Activated CD4-positive, alpha-beta memory T cell treated with anti-CD3 and anti-CD28 coated beads for 36 hours (primary cell): ENCODE data around the gene PTS. TPM values are rescaled to one million over a fixed set of nuclear protein-coding genes. Genes with fewer than 3 reads are reported as not detected.
"Not testable (repeated sequence)": the region's sequence is repeated elsewhere in the genome, so short reads cannot be mapped to it uniquely, and the experiment has no call there.

Source experiments
- CTCF ChIA-PET: fragments of 350-600 bp; sonication (Branson Sonifier 250); formaldehyde crosslinking; loops from one replicate; lab custom pipeline; 2021; ENCODE audit warnings: antibody characterized with exemption, inconsistent platforms; lab: Charles Lee
- POLR2A ChIA-PET: fragments of 350-600 bp; sonication (Branson Sonifier 250); formaldehyde crosslinking; loops from one replicate; lab custom pipeline; 2021; ENCODE audit warnings: antibody characterized with exemption; lab: Charles Lee
- DNase-seq: peaks from one replicate; pipeline ENCODE4 v3.0.0-alpha.2; 2020
- H3K27ac Mint-ChIP-seq: one replicate; pipeline ENCODE4 v1.8.0; 2021; ENCODE audit warnings: mixed read lengths
- H3K27me3 Mint-ChIP-seq: one replicate; pipeline ENCODE4 v1.8.0; 2021; ENCODE audit warnings: mixed read lengths
- H3K36me3 Mint-ChIP-seq: one replicate; pipeline ENCODE4 v1.8.0; 2021; ENCODE audit warnings: mixed read lengths
- H3K4me1 Mint-ChIP-seq: one replicate; pipeline ENCODE4 v1.8.0; 2021; ENCODE audit warnings: low read depth, mixed read lengths
- H3K4me3 Mint-ChIP-seq: one replicate; pipeline ENCODE4 v1.8.0; 2021; ENCODE audit warnings: mild to moderate bottlenecking, mixed read lengths
- H3K9me3 Mint-ChIP-seq: one replicate; pipeline ENCODE4 v1.8.0; 2021; ENCODE audit warnings: mixed read lengths
- intact Hi-C: fragments of 100-400 bp; cut with micrococcal nuclease; formaldehyde crosslinking; loops from one replicate; pipeline ENCODE4 v1.15.1; 2023
- total RNA-seq, 2 experiments: library from RNA; stranded (reverse); gene quantifications; one replicate each; pipeline ENCODE4 v1.2.3, GENCODE V29; 2021

PTS gene
- total RNA-seq: 10 to 100 TPM; 28.1 to 28.5 TPM

DNA sequence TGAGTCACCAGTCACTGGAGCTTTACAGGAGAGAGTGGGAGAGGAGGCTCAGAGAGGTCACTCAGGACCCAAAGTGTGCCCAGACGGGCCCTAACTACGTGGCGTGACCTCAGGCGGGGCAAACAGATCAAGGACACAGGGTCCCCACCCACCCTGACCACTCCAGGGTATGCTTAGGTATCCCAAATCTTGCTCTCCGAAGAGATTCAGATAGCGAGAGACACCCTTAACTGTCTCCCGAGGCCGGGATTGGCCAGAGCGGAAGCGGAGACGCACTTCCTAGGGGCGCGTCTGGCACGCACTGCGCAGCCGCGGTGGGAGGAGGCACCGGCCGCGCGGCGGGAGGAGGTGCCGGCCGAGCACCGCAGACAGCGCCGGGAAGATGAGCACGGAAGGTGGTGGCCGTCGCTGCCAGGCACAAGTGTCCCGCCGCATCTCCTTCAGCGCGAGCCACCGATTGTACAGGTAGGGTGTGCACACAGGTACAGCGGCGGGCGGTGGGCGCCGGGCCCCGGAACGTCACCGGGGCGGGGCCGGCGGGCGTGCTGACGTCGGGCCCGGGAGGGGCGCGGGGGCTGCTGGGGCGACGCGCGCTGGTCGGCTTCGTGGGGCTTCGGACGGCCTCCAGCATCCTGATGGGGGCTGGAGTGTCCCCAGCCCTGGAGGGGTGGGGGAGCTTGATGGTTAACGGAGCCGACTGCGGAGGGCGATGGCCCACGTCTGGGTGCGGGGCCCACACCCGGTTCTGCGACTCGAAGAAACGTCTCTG is at the start of gene PTS:
Gene PTS (plus strand): TSS at position 367 of the 769 bp plus-strand sequence. CDS start 16 bp downstream, at position 383.
- no peaks in the 10 kb centered on the region for H3K27me3 Mint-ChIP-seq
- H3K36me3 Mint-ChIP-seq: peaks cover 20% of the 10 kb centered on the region
- ChIA-PET POLR2A (interaction anchor here (1.0 kb wide), 1 partner anchor 123 kb away, joined by 3 read pairs; no protein-coding TSS in a partner anchor), CTCF (interaction anchor here (3.2 kb wide), 1 partner anchor 54 kb away, joined by 26 read pairs; no protein-coding TSS in a partner anchor)
- H3K4me3 Mint-ChIP-seq: peak within 1 kb of the TSS; percentile 86
- DNase-seq: peak; percentile 90
- H3K9me3 Mint-ChIP-seq: no peaks in the 10 kb centered on the region
- intact Hi-C loops: loop anchor here (1.0 to 10.0 kb wide), 5 partner anchors 55 to 1088 kb away; partner anchors contain the start of genes ALG9, DIXDC1 and TTC12
- H3K27ac Mint-ChIP-seq: peak within 1 kb of the TSS; percentile 92
- H3K4me1 Mint-ChIP-seq: peaks cover 21% of the 10 kb centered on the region

DNA sequence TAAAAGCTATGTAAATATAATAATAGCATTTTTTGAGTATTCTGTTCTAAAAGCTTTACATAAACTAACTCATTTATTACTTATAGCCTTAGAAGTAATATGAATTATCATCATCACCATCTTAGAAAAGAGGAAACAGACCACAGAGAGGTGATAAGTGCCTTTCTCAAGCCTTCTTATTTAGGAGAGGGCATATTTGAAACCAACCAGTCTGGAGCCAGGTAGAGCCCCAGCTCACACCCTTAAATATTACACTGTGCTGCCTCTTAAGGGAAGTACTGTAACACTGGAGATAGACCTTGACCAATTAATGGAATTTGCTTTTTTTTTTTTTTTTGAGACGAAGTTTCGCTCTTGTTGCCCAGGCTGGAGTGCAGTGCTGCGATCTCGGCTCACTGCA is 48.6 kb upstream of the PTS start:
- H3K36me3 Mint-ChIP-seq: no peaks in the 10 kb centered on the region
- H3K4me3 Mint-ChIP-seq: no peak overlapping the region
- ChIA-PET CTCF (interaction anchor here (0.9 kb wide), 1 partner anchor 64 kb away, joined by 4 read pairs; no protein-coding TSS in a partner anchor), POLR2A (no interaction called here)
- peaks cover 23% of the 10 kb centered on the region for H3K27me3 Mint-ChIP-seq
- H3K9me3 Mint-ChIP-seq: no peaks in the 10 kb centered on the region
- intact Hi-C loops: loop anchor here (10.0 kb wide), 1 partner anchor 243 kb away; the partner anchor contains the start of gene DIXDC1
- no peak overlapping the region for H3K27ac Mint-ChIP-seq
- H3K4me1 Mint-ChIP-seq: peaks cover 9% of the 10 kb centered on the region
- no peak for DNase-seq

DNA sequence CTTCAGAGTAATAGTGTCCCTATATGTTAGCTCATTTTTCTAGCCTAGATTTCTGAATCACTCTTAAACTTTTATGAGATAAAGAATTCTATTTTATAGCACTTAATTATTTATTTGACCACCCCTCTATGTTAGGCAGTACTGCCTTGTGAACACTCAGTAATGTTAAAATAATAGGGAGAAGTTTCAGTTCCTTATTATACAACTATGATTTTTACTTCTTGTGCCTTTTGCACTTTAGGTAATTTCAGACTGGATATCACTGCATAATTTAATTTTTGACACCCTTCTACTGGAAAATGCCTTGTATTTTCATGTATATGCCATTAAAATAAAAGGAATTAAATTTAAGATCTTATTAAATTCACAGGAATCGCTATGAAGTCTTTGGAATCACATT is 47.8 kb upstream of the PTS start:
- intact Hi-C loops: loop anchor here (10.0 kb wide), 1 partner anchor 244 kb away; the partner anchor contains the start of gene DIXDC1
- Mint-ChIP-seq H3K4me1 (peaks cover 9% of the 10 kb centered on the region), H3K4me3 (no peak overlapping the region), H3K27me3 (peaks cover 23% of the 10 kb centered on the region), H3K9me3 (no peaks in the 10 kb centered on the region), H3K27ac (no peak overlapping the region), H3K36me3 (no peaks in the 10 kb centered on the region)
- POLR2A ChIA-PET: interaction anchor here (0.6 kb wide), 1 partner anchor 247 kb away, joined by 3 read pairs; no protein-coding TSS in a partner anchor
- CTCF ChIA-PET: no interaction called here
- no peak for DNase-seq

DNA sequence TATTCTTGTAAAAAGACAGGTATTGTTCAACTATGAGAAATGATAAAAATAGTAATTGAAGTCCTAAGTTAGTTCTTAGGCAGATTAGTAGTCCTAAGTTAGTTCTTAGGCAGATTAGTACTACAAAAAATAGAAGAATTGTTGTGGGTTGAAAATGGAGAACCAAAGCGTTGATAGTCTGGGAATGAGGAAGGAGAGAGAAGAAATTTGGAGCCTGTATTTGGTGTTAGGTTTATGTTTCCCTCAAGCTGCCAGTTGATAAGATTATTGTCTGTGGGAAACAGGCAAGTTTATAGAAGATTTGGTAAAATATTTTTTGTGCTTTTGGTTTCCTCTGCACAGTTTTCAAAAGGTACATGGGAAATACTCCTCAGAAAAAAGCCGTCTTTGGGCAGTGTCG is 47.3 kb upstream of the PTS start:
- Mint-ChIP-seq H3K27me3 (peaks cover 24% of the 10 kb centered on the region), H3K36me3 (no peaks in the 10 kb centered on the region), H3K9me3 (no peaks in the 10 kb centered on the region), H3K4me3 (no peak overlapping the region), H3K4me1 (peaks cover 9% of the 10 kb centered on the region), H3K27ac (no peak overlapping the region)
- ChIA-PET POLR2A (no interaction called here), CTCF (no interaction called here)
- DNase-seq: no peak
- intact Hi-C loops: loop anchor here (10.0 kb wide), 1 partner anchor 244 kb away; the partner anchor contains the start of gene DIXDC1

DNA sequence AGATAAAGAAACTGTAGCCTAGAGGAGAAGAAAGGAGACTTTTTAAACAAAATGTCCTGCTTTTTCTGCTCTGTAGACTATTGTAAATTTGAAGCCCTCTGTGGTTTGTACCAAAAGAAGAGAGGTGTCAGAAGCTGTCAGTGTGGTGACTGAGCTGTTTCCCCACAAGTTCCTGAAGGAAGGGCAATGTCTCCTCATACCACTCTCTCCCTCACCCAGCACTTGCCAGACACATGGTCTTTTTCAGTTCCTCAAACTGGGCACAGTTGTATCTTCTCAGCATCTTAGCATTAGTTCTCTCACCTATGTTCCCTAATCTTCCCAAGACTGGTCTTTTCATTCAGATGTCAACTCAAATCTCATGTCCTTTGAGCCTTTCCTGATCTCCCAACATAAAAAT is 46.6 kb upstream of the PTS start:
- Mint-ChIP-seq H3K4me1 (peaks cover 8% of the 10 kb centered on the region), H3K27me3 (peaks cover 23% of the 10 kb centered on the region), H3K9me3 (no peaks in the 10 kb centered on the region), H3K4me3 (no peak overlapping the region), H3K27ac (no peak overlapping the region), H3K36me3 (no peaks in the 10 kb centered on the region)
- no peak for DNase-seq
- ChIA-PET POLR2A (no interaction called here), CTCF (no interaction called here)
- intact Hi-C loops: loop anchor here (10.0 kb wide), 1 partner anchor 245 kb away; the partner anchor contains the start of gene DIXDC1

DNA sequence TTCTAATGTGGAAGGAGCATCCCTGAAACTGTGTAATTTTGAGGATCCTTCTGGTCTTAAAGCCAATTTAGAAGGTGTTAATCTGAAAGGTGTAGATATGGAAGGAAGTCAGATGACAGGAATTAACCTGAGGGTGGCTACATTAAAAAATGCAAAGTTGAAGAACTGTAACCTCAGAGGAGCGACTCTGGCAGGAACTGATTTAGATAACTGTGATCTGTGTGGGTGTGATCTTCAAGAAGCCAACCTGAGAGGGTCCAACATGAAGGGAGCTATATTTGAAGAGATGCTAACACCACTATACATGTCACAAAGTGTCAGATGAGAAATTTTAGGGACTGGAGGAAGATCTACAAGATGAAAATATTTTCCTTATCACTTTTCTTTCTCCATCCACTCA is 43.4 kb upstream of the PTS start:
- Mint-ChIP-seq H3K36me3 (no peaks in the 10 kb centered on the region), H3K9me3 (no peaks in the 10 kb centered on the region), H3K4me3 (no peak overlapping the region), H3K27ac (no peak overlapping the region), H3K4me1 (no peaks in the 10 kb centered on the region), H3K27me3 (peaks cover 14% of the 10 kb centered on the region)
- intact Hi-C loops: no loop called here
- ChIA-PET CTCF (no interaction called here), POLR2A (no interaction called here)
- DNase-seq: no peak

DNA sequence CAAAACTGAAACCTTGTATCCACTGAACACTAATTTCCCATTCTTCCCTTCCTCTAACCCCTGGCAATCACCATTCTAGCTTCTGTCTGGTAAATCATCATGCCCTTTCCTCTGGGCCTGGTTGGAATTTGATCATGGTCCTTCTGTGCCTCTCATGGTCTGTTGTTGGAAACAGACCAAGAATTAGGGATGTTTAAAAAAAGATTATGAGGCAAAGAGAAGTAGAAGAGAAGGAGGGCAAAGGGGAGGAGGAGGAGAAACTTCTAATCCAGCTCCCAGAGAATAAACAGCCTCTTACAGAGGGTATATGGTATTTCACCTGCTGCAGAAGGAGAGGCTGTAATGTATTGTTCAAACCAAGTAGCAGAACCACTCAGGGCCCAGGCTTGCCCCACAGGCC is 40.3 kb upstream of the PTS start:
- POLR2A ChIA-PET: no interaction called here
- Mint-ChIP-seq H3K4me1 (no peaks in the 10 kb centered on the region), H3K27me3 (peaks cover 11% of the 10 kb centered on the region), H3K36me3 (no peaks in the 10 kb centered on the region), H3K9me3 (no peaks in the 10 kb centered on the region), H3K4me3 (no peak overlapping the region), H3K27ac (no peak overlapping the region)
- CTCF ChIA-PET: no interaction called here
- intact Hi-C loops: no loop called here
- DNase-seq: no peak

DNA sequence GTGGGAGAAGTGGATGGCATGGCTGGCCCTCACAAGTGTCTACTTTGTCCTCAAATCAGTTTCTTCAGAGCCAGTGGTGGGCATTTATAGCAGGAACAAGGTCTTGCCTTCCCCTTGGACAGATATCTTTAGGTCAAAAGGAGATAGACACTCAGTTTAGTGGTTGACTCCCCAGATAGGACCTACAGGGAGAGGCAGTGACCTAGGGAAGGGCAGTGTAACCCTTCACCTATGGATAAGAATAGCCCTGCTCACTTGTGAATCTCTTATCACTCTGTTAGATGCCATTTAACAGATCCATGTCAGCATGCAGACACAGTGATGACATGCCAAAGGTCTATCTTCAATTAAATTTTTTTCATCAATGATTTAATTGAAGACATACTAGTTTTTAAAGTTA is 39.9 kb upstream of the PTS start:
- POLR2A ChIA-PET: no interaction called here
- H3K27me3 Mint-ChIP-seq: peaks cover 10% of the 10 kb centered on the region
- intact Hi-C loops: no loop called here
- H3K4me1 Mint-ChIP-seq: no peaks in the 10 kb centered on the region
- DNase-seq: no peak
- no peak overlapping the region for H3K27ac Mint-ChIP-seq
- CTCF ChIA-PET: no interaction called here
- H3K36me3 Mint-ChIP-seq: no peaks in the 10 kb centered on the region
- no peaks in the 10 kb centered on the region for H3K9me3 Mint-ChIP-seq
- H3K4me3 Mint-ChIP-seq: no peak overlapping the region

DNA sequence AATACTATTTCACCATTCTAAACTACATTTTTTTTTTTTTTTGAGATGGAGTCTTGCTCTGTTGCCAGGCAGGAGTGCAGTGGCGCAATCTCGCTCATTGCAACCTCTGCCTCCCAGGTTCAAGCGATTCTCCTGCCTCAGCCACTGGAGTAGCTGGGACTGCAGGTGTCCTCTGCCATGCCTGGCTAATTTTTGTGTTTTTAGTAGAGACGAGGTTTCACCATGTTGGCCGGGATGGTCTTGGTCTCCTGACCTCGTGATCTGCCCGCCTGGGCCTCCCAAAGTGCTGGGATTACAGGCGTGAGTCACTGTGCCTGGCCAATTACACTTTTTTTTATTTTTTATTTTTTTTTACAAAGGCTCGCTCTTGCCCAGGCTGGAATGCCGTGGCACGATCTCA is 31.1 kb upstream of the PTS start:
- H3K4me1 Mint-ChIP-seq, H3K9me3 Mint-ChIP-seq, H3K36me3 Mint-ChIP-seq, H3K4me3 Mint-ChIP-seq, intact Hi-C loops, CTCF ChIA-PET, H3K27ac Mint-ChIP-seq, DNase-seq, POLR2A ChIA-PET, H3K27me3 Mint-ChIP-seq: not testable (repeated sequence)

DNA sequence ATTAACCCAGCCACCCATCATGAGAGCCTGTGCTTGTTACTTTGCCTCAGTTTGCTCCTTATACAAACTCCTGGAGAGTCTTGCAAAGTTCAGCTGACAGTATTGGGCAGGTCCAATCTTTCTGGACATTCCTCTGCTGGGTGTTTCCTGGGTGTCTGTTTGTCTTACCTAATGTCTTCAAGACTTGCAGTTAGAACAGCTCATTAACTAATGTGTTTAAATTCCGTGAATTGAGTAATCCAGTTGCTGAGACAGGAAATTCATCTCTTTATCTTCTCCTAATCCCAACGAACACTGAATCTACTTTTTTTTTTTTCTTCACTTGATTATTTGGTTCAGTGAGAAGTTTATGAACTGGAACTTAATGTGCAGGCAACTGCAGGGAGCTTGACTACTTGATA is 30.3 kb upstream of the PTS start:
- Mint-ChIP-seq H3K4me1 (no peaks in the 10 kb centered on the region), H3K36me3 (no peaks in the 10 kb centered on the region), H3K27me3 (no peaks in the 10 kb centered on the region), H3K27ac (no peak overlapping the region), H3K4me3 (no peak overlapping the region), H3K9me3 (no peaks in the 10 kb centered on the region)
- ChIA-PET POLR2A (no interaction called here), CTCF (no interaction called here)
- intact Hi-C loops: no loop called here
- DNase-seq: no peak

DNA sequence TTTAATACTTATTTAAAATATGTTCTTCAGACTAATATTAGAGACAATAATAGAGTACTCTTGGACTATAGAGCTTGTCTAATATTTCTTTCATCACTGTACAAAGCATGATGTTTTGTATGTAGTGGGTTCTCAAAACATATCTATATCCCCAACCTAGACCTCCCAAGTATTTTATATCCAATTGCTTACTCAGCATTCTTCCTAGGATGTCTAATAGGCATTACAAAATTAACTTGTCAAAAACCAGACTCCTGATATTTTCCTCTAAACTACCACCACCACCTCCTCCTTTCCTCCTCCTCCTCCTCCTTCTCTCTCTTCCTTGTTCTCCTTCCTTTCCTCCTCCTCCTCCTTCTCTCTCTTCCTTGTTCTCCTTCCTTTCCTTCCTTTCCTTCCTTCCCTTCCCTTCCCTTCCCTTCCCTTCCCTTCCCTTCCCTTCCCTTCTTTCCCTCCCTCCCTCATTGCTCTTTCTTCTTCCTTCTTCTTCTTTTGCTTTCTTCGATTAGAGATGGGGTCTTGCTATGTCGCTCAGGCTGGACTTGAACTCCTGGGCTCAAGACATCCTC is 29.6 kb upstream of the PTS start:
- no peak overlapping the region for H3K27ac Mint-ChIP-seq
- intact Hi-C loops: no loop called here
- no peak for DNase-seq
- ChIA-PET POLR2A (no interaction called here), CTCF (no interaction called here)
- no peaks in the 10 kb centered on the region for H3K9me3 Mint-ChIP-seq
- no peak overlapping the region for H3K4me3 Mint-ChIP-seq
- H3K4me1 Mint-ChIP-seq: no peaks in the 10 kb centered on the region
- no peaks in the 10 kb centered on the region for H3K36me3 Mint-ChIP-seq
- no peaks in the 10 kb centered on the region for H3K27me3 Mint-ChIP-seq

DNA sequence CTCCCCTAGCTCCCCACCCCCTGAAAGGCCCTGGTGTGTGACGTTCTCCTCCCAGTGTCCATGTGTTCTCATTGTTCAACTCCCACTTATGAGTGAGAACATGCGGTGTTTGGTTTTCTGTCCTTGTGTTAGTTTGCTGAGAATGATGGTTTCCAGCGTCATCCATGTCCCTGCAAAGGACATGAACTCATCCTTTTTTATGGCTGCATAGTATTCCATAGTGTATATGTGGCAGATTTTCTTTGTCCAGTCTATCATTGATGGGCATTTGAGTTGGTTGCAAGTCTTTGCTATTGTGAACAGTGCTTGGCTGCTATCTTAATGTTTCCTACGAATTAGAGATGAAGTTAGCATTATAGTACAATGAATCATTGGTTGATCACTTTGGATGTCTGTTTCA is 27.1 kb upstream of the PTS start:
- POLR2A ChIA-PET, H3K27me3 Mint-ChIP-seq, H3K4me3 Mint-ChIP-seq, H3K9me3 Mint-ChIP-seq, intact Hi-C loops, DNase-seq, H3K36me3 Mint-ChIP-seq, H3K4me1 Mint-ChIP-seq, H3K27ac Mint-ChIP-seq: not testable (repeated sequence)
- CTCF ChIA-PET: interaction anchor here (1.0 to 1.5 kb wide), 2 partner anchors 20 to 85 kb away, joined by 3 to 5 read pairs; no protein-coding TSS in a partner anchor
